Measurements from ENCODE around the gene HNMT. TPM values are rescaled to one million over a fixed set of nuclear protein-coding genes. Genes with fewer than 3 reads are reported as not detected.

Gene HNMT
- total RNA-seq, 5 donors from 2014 or later (not counting 1 experiment from before 2014, with no cell fraction given): 0.15 to 0.39 (median 0.22) TPM; not detected in 2

- H3K36me3 ChIP-seq (ENCODE audit: control insufficient read depth in 2 of 2, extremely low read depth in 1 of 2, insufficient read depth in 1 of 2, low read length in 1 of 2): no peaks in the 10 kb centered on the region
- no peak overlapping the region for H3K27ac Mint-ChIP-seq
- H3K27me3 Mint-ChIP-seq: no peaks in the 10 kb centered on the region
- DNase-seq (no peak), ATAC-seq (replicated peaks in 1 of 4) (no peak)
- WGBS (ENCODE audit: insufficient coverage): 100% methylated on average over 2 of the region's 5 CpGs
- no peaks in the 10 kb centered on the region for H3K9me3 ChIP-seq
- H3K4me1 ChIP-seq (ENCODE audit: control insufficient read depth in 1 of 2, extremely low read depth in 1 of 2, insufficient read depth in 2 of 2, low read length in 2 of 2): no peaks in the 10 kb centered on the region
- CTCF ChIA-PET: interaction anchor here in 1 of 2 donors (1.0 kb wide), 1 partner anchor 33 kb away, joined by 3 read pairs; no protein-coding TSS in a partner anchor
- POLR2A ChIA-PET: no interaction called here
- H3K36me3 Mint-ChIP-seq: no peaks in the 10 kb centered on the region
- H3K4me3 Mint-ChIP-seq: no peak overlapping the region
- H3K27me3 ChIP-seq (replicated peaks in 1 of 2; ENCODE audit: control insufficient read depth in 2 of 2, extremely low read depth in 1 of 2, insufficient read depth in 2 of 2, low read length in 1 of 2): no peaks in the 10 kb centered on the region
- no peaks in the 10 kb centered on the region for H3K9me3 Mint-ChIP-seq
- no peak overlapping the region for H3K4me3 ChIP-seq (ENCODE audit: control insufficient read depth in 1 of 2, extremely low read depth in 1 of 2, low read length in 1 of 2)
- H3K27ac ChIP-seq (ENCODE audit: low read length): no peak overlapping the region
- no peaks in the 10 kb centered on the region for H3K4me1 Mint-ChIP-seq
These were observed 19.6 kb upstream of the HNMT start for GRCh38 chr2:137944714-137945113.

- no peaks in the 10 kb centered on the region for H3K36me3 ChIP-seq (ENCODE audit: control insufficient read depth in 2 of 2, extremely low read depth in 1 of 2, insufficient read depth in 1 of 2, low read length in 1 of 2)
- no peaks in the 10 kb centered on the region for H3K9me3 ChIP-seq
- no peaks in the 10 kb centered on the region for H3K4me1 Mint-ChIP-seq
- H3K4me3 ChIP-seq (ENCODE audit: control insufficient read depth in 1 of 2, extremely low read depth in 1 of 2, low read length in 1 of 2): no peak overlapping the region
- POLR2A ChIA-PET: no interaction called here
- H3K27me3 Mint-ChIP-seq: no peaks in the 10 kb centered on the region
- H3K27me3 ChIP-seq (replicated peaks in 1 of 2; ENCODE audit: control insufficient read depth in 2 of 2, extremely low read depth in 1 of 2, insufficient read depth in 2 of 2, low read length in 1 of 2): no peaks in the 10 kb centered on the region
- no peak overlapping the region for H3K4me3 Mint-ChIP-seq
- no peaks in the 10 kb centered on the region for H3K9me3 Mint-ChIP-seq
- H3K4me1 ChIP-seq (ENCODE audit: control insufficient read depth in 1 of 2, extremely low read depth in 1 of 2, insufficient read depth in 2 of 2, low read length in 2 of 2): no peaks in the 10 kb centered on the region
- no peaks in the 10 kb centered on the region for H3K36me3 Mint-ChIP-seq
- no peak overlapping the region for H3K27ac Mint-ChIP-seq
- DNase-seq (no peak), ATAC-seq (replicated peaks in 1 of 4) (no peak)
- CTCF ChIA-PET: no interaction called here
- no peak overlapping the region for H3K27ac ChIP-seq (ENCODE audit: low read length)
- WGBS (ENCODE audit: insufficient coverage): no CpG with 5 or more reads among the region's 2 CpGs
These were observed 19.0 kb upstream of the HNMT start for GRCh38 chr2:137945229-137945628.

GRCh38 chr2:137946227-137946626 is 18.0 kb upstream of the HNMT start:
- no peaks in the 10 kb centered on the region for H3K27me3 Mint-ChIP-seq
- Histone ChIP-seq H3K9me3 (no peaks in the 10 kb centered on the region), H3K27me3 (replicated peaks in 1 of 2; ENCODE audit: control insufficient read depth in 2 of 2, extremely low read depth in 1 of 2, insufficient read depth in 2 of 2, low read length in 1 of 2) (no peaks in the 10 kb centered on the region), H3K27ac (ENCODE audit: low read length) (no peak overlapping the region), H3K4me3 (ENCODE audit: control insufficient read depth in 1 of 2, extremely low read depth in 1 of 2, low read length in 1 of 2) (no peak overlapping the region), H3K36me3 (ENCODE audit: control insufficient read depth in 2 of 2, extremely low read depth in 1 of 2, insufficient read depth in 1 of 2, low read length in 1 of 2) (no peaks in the 10 kb centered on the region), H3K4me1 (ENCODE audit: control insufficient read depth in 1 of 2, extremely low read depth in 1 of 2, insufficient read depth in 2 of 2, low read length in 2 of 2) (no peaks in the 10 kb centered on the region)
- DNase-seq (no peak), ATAC-seq (replicated peaks in 1 of 4) (no peak)
- CTCF ChIA-PET: no interaction called here
- no peak overlapping the region for H3K27ac Mint-ChIP-seq
- POLR2A ChIA-PET: no interaction called here
- no peaks in the 10 kb centered on the region for H3K4me1 Mint-ChIP-seq
- H3K9me3 Mint-ChIP-seq: no peaks in the 10 kb centered on the region
- no peaks in the 10 kb centered on the region for H3K36me3 Mint-ChIP-seq
- H3K4me3 Mint-ChIP-seq: no peak overlapping the region

- Mint-ChIP-seq H3K27ac (no peak overlapping the region), H3K27me3 (no peaks in the 10 kb centered on the region), H3K9me3 (no peaks in the 10 kb centered on the region), H3K36me3 (no peaks in the 10 kb centered on the region), H3K4me3 (no peak overlapping the region), H3K4me1 (peaks cover 0 to 2% (median 2%) of the 10 kb centered on the region in 3 donors)
- DNase-seq (no peak), ATAC-seq (replicated peaks in 1 of 4) (no peak)
- H3K36me3 ChIP-seq (ENCODE audit: control insufficient read depth in 2 of 2, extremely low read depth in 1 of 2, insufficient read depth in 1 of 2, low read length in 1 of 2): no peaks in the 10 kb centered on the region
- ChIA-PET CTCF (interaction anchor here in 1 of 2 donors (0.7 kb wide), 1 partner anchor 815 kb away, joined by 3 read pairs; no protein-coding TSS in a partner anchor), POLR2A (no interaction called here)
- H3K4me1 ChIP-seq (ENCODE audit: control insufficient read depth in 1 of 2, extremely low read depth in 1 of 2, insufficient read depth in 2 of 2, low read length in 2 of 2): no peaks in the 10 kb centered on the region
- no peak overlapping the region for H3K4me3 ChIP-seq (ENCODE audit: control insufficient read depth in 1 of 2, extremely low read depth in 1 of 2, low read length in 1 of 2)
- H3K27ac ChIP-seq (ENCODE audit: low read length): no peak overlapping the region
- no CpG with 5 or more reads among the region's 3 CpGs for WGBS (ENCODE audit: insufficient coverage)
- H3K27me3 ChIP-seq (replicated peaks in 1 of 2; ENCODE audit: control insufficient read depth in 2 of 2, extremely low read depth in 1 of 2, insufficient read depth in 2 of 2, low read length in 1 of 2): no peaks in the 10 kb centered on the region
- H3K9me3 ChIP-seq: no peaks in the 10 kb centered on the region
These were observed 17.1 kb upstream of the HNMT start for GRCh38 chr2:137947032-137947727.

GRCh38 chr2:137947728-137948336 is 16.4 kb upstream of the HNMT start:
- H3K36me3 Mint-ChIP-seq: no peaks in the 10 kb centered on the region
- H3K4me3 Mint-ChIP-seq: no peak overlapping the region
- Histone ChIP-seq H3K9me3 (no peaks in the 10 kb centered on the region), H3K36me3 (ENCODE audit: control insufficient read depth in 2 of 2, extremely low read depth in 1 of 2, insufficient read depth in 1 of 2, low read length in 1 of 2) (no peaks in the 10 kb centered on the region), H3K4me1 (ENCODE audit: control insufficient read depth in 1 of 2, extremely low read depth in 1 of 2, insufficient read depth in 2 of 2, low read length in 2 of 2) (no peaks in the 10 kb centered on the region), H3K27ac (ENCODE audit: low read length) (no peak overlapping the region), H3K4me3 (ENCODE audit: control insufficient read depth in 1 of 2, extremely low read depth in 1 of 2, low read length in 1 of 2) (no peak overlapping the region), H3K27me3 (replicated peaks in 1 of 2; ENCODE audit: control insufficient read depth in 2 of 2, extremely low read depth in 1 of 2, insufficient read depth in 2 of 2, low read length in 1 of 2) (no peaks in the 10 kb centered on the region)
- ChIA-PET POLR2A (no interaction called here), CTCF (interaction anchor here in 1 of 2 donors (0.7 kb wide), 1 partner anchor 814 kb away, joined by 3 read pairs; no protein-coding TSS in a partner anchor)
- WGBS (ENCODE audit: insufficient coverage): 80% methylated on average over 1 of the region's 4 CpGs
- H3K9me3 Mint-ChIP-seq: no peaks in the 10 kb centered on the region
- no peaks in the 10 kb centered on the region for H3K27me3 Mint-ChIP-seq
- H3K4me1 Mint-ChIP-seq: peaks cover 0 to 5% (median 2%) of the 10 kb centered on the region in 3 donors
- no peak for ATAC-seq (replicated peaks in 1 of 4)
- peak in 19 of 35 experiments; percentile 1 to 36 (median 16) for DNase-seq
- H3K27ac Mint-ChIP-seq: no peak overlapping the region

GRCh38 chr2:137948894-137949293 is 15.4 kb upstream of the HNMT start:
- ChIA-PET POLR2A (no interaction called here), CTCF (interaction anchor here in 1 of 2 donors (0.8 kb wide), 1 partner anchor 878 kb away, joined by 3 read pairs; no protein-coding TSS in a partner anchor)
- no peaks in the 10 kb centered on the region for H3K4me1 ChIP-seq (ENCODE audit: control insufficient read depth in 1 of 2, extremely low read depth in 1 of 2, insufficient read depth in 2 of 2, low read length in 2 of 2)
- no peaks in the 10 kb centered on the region for H3K27me3 Mint-ChIP-seq
- no peaks in the 10 kb centered on the region for H3K36me3 Mint-ChIP-seq
- H3K27me3 ChIP-seq (replicated peaks in 1 of 2; ENCODE audit: control insufficient read depth in 2 of 2, extremely low read depth in 1 of 2, insufficient read depth in 2 of 2, low read length in 1 of 2): no peaks in the 10 kb centered on the region
- no peak overlapping the region for H3K27ac Mint-ChIP-seq
- H3K27ac ChIP-seq (ENCODE audit: low read length): no peak overlapping the region
- ATAC-seq (replicated peaks in 1 of 4): no peak
- no peaks in the 10 kb centered on the region for H3K9me3 Mint-ChIP-seq
- H3K4me1 Mint-ChIP-seq: peaks cover 0 to 7% (median 6%) of the 10 kb centered on the region in 3 donors
- no peak for DNase-seq
- whole genome bisulfite sequencing (ENCODE audit: insufficient coverage): no CpG with 5 or more reads among the region's 7 CpGs
- H3K9me3 ChIP-seq: no peaks in the 10 kb centered on the region
- H3K4me3 ChIP-seq (ENCODE audit: control insufficient read depth in 1 of 2, extremely low read depth in 1 of 2, low read length in 1 of 2): no peak overlapping the region
- no peaks in the 10 kb centered on the region for H3K36me3 ChIP-seq (ENCODE audit: control insufficient read depth in 2 of 2, extremely low read depth in 1 of 2, insufficient read depth in 1 of 2, low read length in 1 of 2)
- H3K4me3 Mint-ChIP-seq: no peak overlapping the region

Data from T-cell (primary cell).